PC-9 (cell line): ENCODE data around the gene FAM83G. TPM values are rescaled to one million over a fixed set of nuclear protein-coding genes. Genes with fewer than 3 reads are reported as not detected.
"Not testable (repeated sequence)": the region's sequence is repeated elsewhere in the genome, so short reads cannot be mapped to it uniquely, and the experiment has no call there.

Source experiments
- BruUV-seq: library from RNA; stranded (reverse); fragments of 400-500 nt; replicated peaks from 2 replicates; lab custom pipeline; 2021; lab: Mats Ljungman, UMichigan
- CTCF ChIA-PET: fragments of 300-600 bp; sonication (Branson Sonifier 250); formaldehyde crosslinking; loops from one replicate; lab custom pipeline; 2022; ENCODE audit warnings: antibody characterized with exemption; lab: Charles Lee
- POLR2A ChIA-PET: fragments of 300-600 bp; sonication (Branson Sonifier 250); formaldehyde crosslinking; loops from one replicate; lab custom pipeline; 2022; ENCODE audit warnings: antibody characterized with exemption; ENCODE audit not compliant: unreplicated experiment; lab: Charles Lee
- DNase-seq, 2 experiments: peaks; one replicate each; pipeline versions ENCODE4 v3.0.0 to v3.0.0-alpha.2; 2015 to 2022; ENCODE audit warnings: mixed read lengths in 1 of 2
- H2AFZ ChIP-seq: fragments of 200-600 bp; sonication (generic); 2 replicates; pipeline ENCODE4 v1.8.1; 2017; ENCODE audit warnings: antibody characterized with exemption
- H3F3A ChIP-seq: fragments of 200-600 bp; sonication (generic); 2 replicates; pipeline ENCODE4 v1.8.1; 2017; ENCODE audit warnings: antibody characterized with exemption, mild to moderate bottlenecking, low read depth; ENCODE audit not compliant: insufficient read depth
- H3K27ac ChIP-seq: fragments of 200-600 bp; sonication (generic); 2 replicates; pipeline ENCODE4 v1.6.1; 2016; ENCODE audit warnings: mixed run types
- H3K27me3 ChIP-seq: fragments of 200-600 bp; sonication (generic); 2 replicates; pipeline ENCODE4 v1.6.1; 2016; ENCODE audit warnings: low read depth, mixed run types; ENCODE audit not compliant: insufficient read depth
- H3K36me3 ChIP-seq: fragments of 200-600 bp; sonication (generic); 2 replicates; pipeline ENCODE4 v1.6.1; 2016; ENCODE audit warnings: low read depth, mixed run types
- H3K4me1 ChIP-seq: fragments of 200-600 bp; sonication (generic); replicated peaks from 2 replicates; pipeline ENCODE4 v1.6.1; 2016; ENCODE audit warnings: mixed run types; ENCODE audit not compliant: insufficient read depth
- H3K4me2 ChIP-seq: fragments of 200-600 bp; sonication (generic); 2 replicates; pipeline ENCODE4 v1.6.1; 2017; ENCODE audit warnings: mixed run types
- H3K4me3 ChIP-seq: fragments of 200-600 bp; sonication (generic); 2 replicates; pipeline ENCODE4 v1.6.1; 2016; ENCODE audit warnings: mixed run types
- H3K79me2 ChIP-seq: fragments of 200-600 bp; sonication (generic); 2 replicates; pipeline ENCODE4 v1.6.1; 2017; ENCODE audit warnings: low read depth, mixed run types
- H3K9me2 ChIP-seq: fragments of 200-600 bp; sonication (generic); 2 replicates; pipeline ENCODE4 v1.8.1; 2017; ENCODE audit warnings: mild to moderate bottlenecking; ENCODE audit not compliant: insufficient read depth
- H3K9me3 ChIP-seq: fragments of 200-600 bp; sonication (generic); 2 replicates; pipeline ENCODE4 v1.8.1; 2016; ENCODE audit warnings: low read depth; ENCODE audit not compliant: insufficient read depth
- H4K20me1 ChIP-seq: fragments of 200-600 bp; sonication (generic); 2 replicates; pipeline ENCODE4 v1.8.1; 2017; ENCODE audit not compliant: insufficient read depth
- EZH2 ChIP-seq: fragments of 200-600 bp; sonication (generic); IDR thresholded peaks from 2 replicates; pipeline ENCODE4 v1.8.0; 2017; ENCODE audit warnings: antibody characterized with exemption, low read depth
- intact Hi-C: fragments of 100-400 bp; cut with micrococcal nuclease; formaldehyde crosslinking; loops from one replicate; pipeline ENCODE4 v1.10.0; 2022; ENCODE audit not compliant: unreplicated experiment
- total RNA-seq: library from RNA; stranded (reverse); gene quantifications from 2 replicates; pipeline ENCODE4 v1.2.3, GENCODE V29; 2021
- TF ChIP-seq, protein P1 (sequence below): fragments of 200-600 bp; sonication (generic); conservative IDR thresholded peaks from 2 replicates; pipeline ENCODE4 v1.6.1; 2017; ENCODE audit warnings: mixed run types, antibody characterized with exemption, mild to moderate bottlenecking, moderate library complexity

FAM83G gene
- total RNA-seq, 1 experiment from 2014 or later, result 30.2 TPM

DNA sequence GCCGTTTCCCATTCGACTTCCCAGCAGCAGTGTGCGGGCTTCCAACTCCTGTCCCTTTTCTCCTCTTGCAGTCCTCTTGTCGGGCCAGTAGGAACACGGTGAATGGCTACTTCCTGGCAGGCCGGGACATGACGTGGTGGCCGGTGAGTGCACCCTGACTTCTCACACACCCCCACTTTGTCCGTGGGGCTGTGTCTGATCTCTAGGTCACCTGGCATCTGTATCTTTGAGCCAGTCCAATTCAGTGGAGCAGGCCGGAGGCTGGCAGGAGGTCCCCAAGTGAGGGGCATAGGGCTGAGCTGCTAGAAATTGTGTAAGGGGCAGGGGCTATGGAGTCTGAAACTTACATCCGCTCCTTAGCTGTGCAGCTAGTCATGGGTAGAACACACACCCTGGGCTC is 46.0 kb downstream of the FAM83G start:
- DNase-seq, result no peak
- Histone ChIP-seq H2AFZ (no peak overlapping the region), H3K9me2 (no peaks in the 10 kb centered on the region), H3K27ac (no peak overlapping the region), H4K20me1 (no peaks in the 10 kb centered on the region), H3K4me3 (no peak overlapping the region), H3K79me2 (no peaks in the 10 kb centered on the region), H3K4me2 (no peak overlapping the region), H3F3A (peaks cover 11% of the 10 kb centered on the region; the same call in 1 of the 2 replicates), H3K9me3 (no peaks in the 10 kb centered on the region), H3K36me3 (no peaks in the 10 kb centered on the region), H3K4me1 (no peaks in the 10 kb centered on the region), H3K27me3 (no peaks in the 10 kb centered on the region)
- ChIA-PET POLR2A (no interaction called here), CTCF (no interaction called here)
- TF ChIP-seq, protein P1, sequence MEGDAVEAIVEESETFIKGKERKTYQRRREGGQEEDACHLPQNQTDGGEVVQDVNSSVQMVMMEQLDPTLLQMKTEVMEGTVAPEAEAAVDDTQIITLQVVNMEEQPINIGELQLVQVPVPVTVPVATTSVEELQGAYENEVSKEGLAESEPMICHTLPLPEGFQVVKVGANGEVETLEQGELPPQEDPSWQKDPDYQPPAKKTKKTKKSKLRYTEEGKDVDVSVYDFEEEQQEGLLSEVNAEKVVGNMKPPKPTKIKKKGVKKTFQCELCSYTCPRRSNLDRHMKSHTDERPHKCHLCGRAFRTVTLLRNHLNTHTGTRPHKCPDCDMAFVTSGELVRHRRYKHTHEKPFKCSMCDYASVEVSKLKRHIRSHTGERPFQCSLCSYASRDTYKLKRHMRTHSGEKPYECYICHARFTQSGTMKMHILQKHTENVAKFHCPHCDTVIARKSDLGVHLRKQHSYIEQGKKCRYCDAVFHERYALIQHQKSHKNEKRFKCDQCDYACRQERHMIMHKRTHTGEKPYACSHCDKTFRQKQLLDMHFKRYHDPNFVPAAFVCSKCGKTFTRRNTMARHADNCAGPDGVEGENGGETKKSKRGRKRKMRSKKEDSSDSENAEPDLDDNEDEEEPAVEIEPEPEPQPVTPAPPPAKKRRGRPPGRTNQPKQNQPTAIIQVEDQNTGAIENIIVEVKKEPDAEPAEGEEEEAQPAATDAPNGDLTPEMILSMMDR, result no peak
- no peak for TF ChIP-seq EZH2
- no TSS peak for BruUV-seq
- intact Hi-C loops, result no loop called here

GRCh38 chr17:18957831-18958230 is 46.7 kb downstream of the FAM83G start:
- no peaks in the 10 kb centered on the region for H4K20me1 ChIP-seq
- no peak overlapping the region for H3K4me3 ChIP-seq
- H3K27ac ChIP-seq, result no peak overlapping the region
- H3K4me2 ChIP-seq, result no peak overlapping the region
- no peaks in the 10 kb centered on the region for H3K9me3 ChIP-seq
- H3K9me2 ChIP-seq, result no peaks in the 10 kb centered on the region
- H3K79me2 ChIP-seq, result no peaks in the 10 kb centered on the region
- POLR2A ChIA-PET, result no interaction called here
- no peak for DNase-seq
- TF ChIP-seq EZH2, result no peak
- TF ChIP-seq, protein P1, result no peak
- H2AFZ ChIP-seq, result no peak overlapping the region
- H3K27me3 ChIP-seq, result no peaks in the 10 kb centered on the region
- no peaks in the 10 kb centered on the region for H3K4me1 ChIP-seq
- H3F3A ChIP-seq, result 0 out of 2 replicates have a peak, but pooled peaks cover 3% of the 10 kb centered on the region
- CTCF ChIA-PET, result no interaction called here
- no TSS peak for BruUV-seq
- H3K36me3 ChIP-seq, result no peaks in the 10 kb centered on the region
- intact Hi-C loops, result no loop called here

DNA sequence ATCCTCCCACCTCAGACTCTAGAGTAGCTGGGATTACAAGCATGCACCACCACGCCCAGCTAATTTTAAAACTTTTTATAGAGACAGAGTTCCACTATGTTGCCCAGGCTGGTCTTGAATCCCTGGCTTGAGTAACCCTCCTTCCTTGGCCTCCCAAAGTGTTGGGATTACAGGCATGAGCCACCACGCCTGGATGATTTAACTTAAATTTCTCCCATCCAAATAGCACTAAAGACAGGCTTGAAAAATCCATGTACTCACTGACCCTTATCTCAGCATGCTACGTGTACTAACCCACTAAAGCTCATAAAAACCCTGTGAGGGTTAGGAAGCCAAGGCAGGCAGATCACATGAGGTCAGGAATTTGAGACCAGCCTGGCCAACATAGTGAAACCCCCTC is 48.0 kb downstream of the FAM83G start:
- CTCF ChIA-PET, result no interaction called here
- DNase-seq, result no peak
- POLR2A ChIA-PET, result no interaction called here
- Histone ChIP-seq H4K20me1 (no peaks in the 10 kb centered on the region), H3K9me2 (no peaks in the 10 kb centered on the region), H3K27me3 (no peaks in the 10 kb centered on the region), H3K4me2 (no peak overlapping the region), H3K79me2 (no peaks in the 10 kb centered on the region), H2AFZ (no peak overlapping the region), H3F3A (no peaks in the 10 kb centered on the region), H3K36me3 (no peaks in the 10 kb centered on the region), H3K27ac (no peak overlapping the region), H3K4me1 (no peaks in the 10 kb centered on the region), H3K4me3 (no peak overlapping the region), H3K9me3 (no peaks in the 10 kb centered on the region)
- intact Hi-C loops, result no loop called here
- TF ChIP-seq, protein P1, result no peak
- TF ChIP-seq EZH2, result no peak
- no TSS peak for BruUV-seq

GRCh38 chr17:18956021-18956420 is 48.5 kb downstream of the FAM83G start:
- H3K4me1 ChIP-seq, BruUV-seq, intact Hi-C loops, DNase-seq, H3K9me3 ChIP-seq, H3K27ac ChIP-seq, H3K9me2 ChIP-seq, H3K27me3 ChIP-seq, H3K4me2 ChIP-seq, CTCF ChIA-PET, H3K36me3 ChIP-seq, H4K20me1 ChIP-seq, H3F3A ChIP-seq, H3K79me2 ChIP-seq, H2AFZ ChIP-seq, H3K4me3 ChIP-seq: not testable (repeated sequence)
- POLR2A ChIA-PET, result interaction anchor here (0.5 kb wide), 1 partner anchor 23 kb away, joined by 3 read pairs; no protein-coding TSS in a partner anchor
